Neural cell (in vitro differentiated cells): ENCODE results near the gene CFL1.

Experiments used
- POLR2AphosphoS5 ChIP-seq: IDR thresholded peaks from 2 replicates; pipeline ENCODE4 v1.6.1; 2012
- TF ChIP-seq, protein P1 (sequence below): fragments of 450-650 bp; IDR thresholded peaks from 2 replicates; pipeline ENCODE4 v1.5.1; 2014; ENCODE audit warnings: antibody characterized with exemption, mild to moderate bottlenecking, moderate library complexity; ENCODE audit not compliant: poor library complexity, severe bottlenecking

DNA sequence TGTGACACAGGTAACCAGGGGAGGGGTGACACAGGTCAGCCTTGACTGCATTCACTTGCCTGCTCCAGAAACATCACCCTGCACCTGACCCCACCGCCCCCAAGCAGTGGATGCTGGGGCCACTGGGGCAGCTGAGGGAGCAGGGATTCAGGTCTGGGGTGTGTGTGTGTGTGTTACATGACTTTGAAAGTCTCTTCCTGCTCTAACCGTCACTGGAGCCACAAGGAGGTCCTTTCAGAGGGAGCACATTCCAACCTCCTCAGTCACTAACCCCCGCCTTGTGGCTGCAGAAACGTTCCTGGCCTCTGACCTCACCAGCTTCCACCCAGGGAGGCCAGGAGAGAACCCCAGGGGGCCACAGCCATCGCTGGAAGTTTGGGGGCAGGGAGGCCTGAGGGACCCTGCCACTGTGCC lies 45.1 kb upstream of the CFL1 start:
- TF ChIP-seq POLR2AphosphoS5, result no peak
- TF ChIP-seq, protein P1, sequence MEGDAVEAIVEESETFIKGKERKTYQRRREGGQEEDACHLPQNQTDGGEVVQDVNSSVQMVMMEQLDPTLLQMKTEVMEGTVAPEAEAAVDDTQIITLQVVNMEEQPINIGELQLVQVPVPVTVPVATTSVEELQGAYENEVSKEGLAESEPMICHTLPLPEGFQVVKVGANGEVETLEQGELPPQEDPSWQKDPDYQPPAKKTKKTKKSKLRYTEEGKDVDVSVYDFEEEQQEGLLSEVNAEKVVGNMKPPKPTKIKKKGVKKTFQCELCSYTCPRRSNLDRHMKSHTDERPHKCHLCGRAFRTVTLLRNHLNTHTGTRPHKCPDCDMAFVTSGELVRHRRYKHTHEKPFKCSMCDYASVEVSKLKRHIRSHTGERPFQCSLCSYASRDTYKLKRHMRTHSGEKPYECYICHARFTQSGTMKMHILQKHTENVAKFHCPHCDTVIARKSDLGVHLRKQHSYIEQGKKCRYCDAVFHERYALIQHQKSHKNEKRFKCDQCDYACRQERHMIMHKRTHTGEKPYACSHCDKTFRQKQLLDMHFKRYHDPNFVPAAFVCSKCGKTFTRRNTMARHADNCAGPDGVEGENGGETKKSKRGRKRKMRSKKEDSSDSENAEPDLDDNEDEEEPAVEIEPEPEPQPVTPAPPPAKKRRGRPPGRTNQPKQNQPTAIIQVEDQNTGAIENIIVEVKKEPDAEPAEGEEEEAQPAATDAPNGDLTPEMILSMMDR, result no peak
